GM12878 (cell line): ENCODE results near the gene RNF43. TPM values are rescaled to one million over a fixed set of nuclear protein-coding genes. Genes with fewer than 3 reads are reported as not detected.

Experiments used
- ATAC-seq: fragments of 200-7000 bp; cut with Tn5 transposase; 3 replicates; pipeline ENCODE4 v1.9.1; 2020; ENCODE audit warnings: mild to moderate bottlenecking, moderate library complexity
- BruUV-seq: library from RNA; stranded (reverse); fragments of 400-500 nt; replicated peaks from 2 replicates; lab custom pipeline; 2021; lab: Mats Ljungman, UMichigan
- CTCF ChIA-PET: fragments of 300-600 bp; sonication (Branson Sonifier 250); formaldehyde crosslinking; extraction: SDS; loops from one replicate; lab custom pipeline; 2021; ENCODE audit warnings: inconsistent platforms; lab: Yijun Ruan, JAX
- POLR2A ChIA-PET: fragments of 350-600 bp; formaldehyde crosslinking; extraction: SDS; loops from one replicate; lab custom pipeline; 2021; ENCODE audit warnings: inconsistent platforms; lab: Charles Lee
- RAD21 ChIA-PET: fragments of 300-600 bp; sonication (Branson Sonifier 250); formaldehyde crosslinking; loops from one replicate; lab custom pipeline; 2023; ENCODE audit warnings: antibody characterized with exemption; ENCODE audit not compliant: unreplicated experiment; lab: Charles Lee
- SMC1A ChIA-PET: fragments of 300-600 bp; sonication (Branson Sonifier 250); formaldehyde crosslinking; loops from one replicate; lab custom pipeline; 2023; ENCODE audit not compliant: unreplicated experiment, uncharacterized antibody; lab: Charles Lee
- DNase-seq: peaks from one replicate; pipeline ENCODE4 v3.0.0-alpha.2; 2011; ENCODE audit warnings: low read depth, low spot score
- FAIRE-seq: peaks from 3 replicates; lab custom pipeline; 2011; peaks lifted over from hg19 to GRCh38; lab: Jason Lieb, UNC
- H2AFZ ChIP-seq: 2 replicates; pipeline ENCODE4 v1.6.0; 2011; ENCODE audit warnings: low read depth, low read length, control low read depth; ENCODE audit not compliant: control insufficient read depth
- H3K27ac ChIP-seq: 2 replicates; pipeline ENCODE4 v1.5.1; 2011; ENCODE audit warnings: control low read depth; ENCODE audit not compliant: control insufficient read depth, insufficient read depth
- H3K27me3 ChIP-seq, 2 experiments: replicated peaks in 1 of 2; 2 replicates each; pipeline versions ENCODE4 v1.6.0 to v1.6.1; 2011; ENCODE audit warnings: low read length in 1 of 2; ENCODE audit not compliant: control insufficient read depth in 2 of 2, insufficient read depth in 2 of 2
- H3K36me3 ChIP-seq, 2 experiments: 2 replicates each; pipeline ENCODE4 v1.5.1; 2011; ENCODE audit warnings: low read length in 1 of 2; ENCODE audit not compliant: control insufficient read depth in 2 of 2, insufficient read depth in 2 of 2
- H3K4me1 ChIP-seq: 2 replicates; pipeline ENCODE4 v1.6.1; 2011; ENCODE audit warnings: mild to moderate bottlenecking, low read length, moderate library complexity, mixed read lengths; ENCODE audit not compliant: control insufficient read depth, insufficient read depth
- H3K4me2 ChIP-seq: 2 replicates; pipeline ENCODE4 v1.6.0; 2011; ENCODE audit warnings: control low read depth; ENCODE audit not compliant: control insufficient read depth, insufficient read depth
- H3K4me3 ChIP-seq: fragments of 200-600 bp; sonication (generic); 2 replicates; pipeline ENCODE4 v1.5.1; 2016
- H3K79me2 ChIP-seq: 2 replicates; pipeline ENCODE4 v1.6.0; 2011; ENCODE audit warnings: low read length; ENCODE audit not compliant: control insufficient read depth, insufficient read depth
- H3K9ac ChIP-seq: 2 replicates; pipeline ENCODE4 v1.8.0; 2011; ENCODE audit warnings: low read length, control low read depth, mixed read lengths; ENCODE audit not compliant: control insufficient read depth, insufficient read depth
- H3K9me3 ChIP-seq: replicated peaks from 3 replicates; pipeline ENCODE4 v1.5.1; 2011; ENCODE audit warnings: mild to moderate bottlenecking, low read length; ENCODE audit not compliant: control insufficient read depth, insufficient read depth
- H4K20me1 ChIP-seq: 2 replicates; pipeline ENCODE4 v1.6.0; 2011; ENCODE audit not compliant: control insufficient read depth, insufficient read depth
- BCL3 ChIP-seq: IDR thresholded peaks from 2 replicates; pipeline ENCODE4 v1.6.1; 2011; ENCODE audit warnings: borderline replicate concordance, low read depth, mild to moderate bottlenecking, moderate library complexity, low read length; ENCODE audit not compliant: insufficient read depth, poor library complexity, severe bottlenecking
- DPF2 ChIP-seq: fragments of 450-650 bp; IDR thresholded peaks from 2 replicates; pipeline ENCODE4 v1.6.1; 2017; ENCODE audit warnings: mild to moderate bottlenecking
- ELK1 ChIP-seq: IDR thresholded peaks from 2 replicates; pipeline ENCODE4 v1.6.1; 2012; ENCODE audit warnings: low read depth, low read length, improper control_type of control experiment
- ETV6 ChIP-seq, 2 experiments: fragments of 450-650 bp in 1 of 2; IDR thresholded peaks in 1 of 2; conservative IDR thresholded peaks in 1 of 2; 2 replicates each; pipeline ENCODE4 v1.6.1; 2014; ENCODE audit warnings: antibody characterized with exemption in 1 of 2, borderline replicate concordance in 1 of 2, low read depth in 1 of 2, mild to moderate bottlenecking in 1 of 2, moderate library complexity in 1 of 2
- WGBS: methylation state at CpG from one replicate; pipeline ENCODE4 v1.1.6; 2016; ENCODE audit warnings: low lambda C conversion rate; ENCODE audit not compliant: insufficient replicate concordance, insufficient coverage; ENCODE audit errors: missing lambda C conversion rate; 5-methylcytosine and 5-hydroxymethylcytosine counted together
- in situ Hi-C: fragments of 300-500 bp; cut with MboI; formaldehyde crosslinking; loops from 9 replicates; pipeline ENCODE4 v1.14.3; 2018; ENCODE audit warnings: mixed read lengths
- intact Hi-C: fragments of 100-400 bp; cut with micrococcal nuclease; formaldehyde crosslinking; loops from one replicate; pipeline ENCODE4 v1.14.2; 2022; ENCODE audit not compliant: unreplicated experiment
- polyA plus RNA-seq, 11 experiments: library from polyadenylated mRNA; depleted of rRNA in 4 of 11; unstranded in 6 of 11; stranded (reverse) in 5 of 11; fragments of >200 nt; fragmentation: Nextera tagmentation in 4 of 11; fragmentation: Illumina TruSeq in 1 of 11; extraction: Ambion mirVana in 4 of 11; extraction: Trizol in 1 of 11; gene quantifications; 1 replicate in 1 of 11; 2 replicates in 10 of 11; pipeline versions ENCODE4 v1.2.1 to v1.2.3, GENCODE V29; 2011 to 2016; ENCODE audit warnings: inconsistent platforms in 2 of 11, missing spikeins in 2 of 11, low read depth in 1 of 11
- total RNA-seq, 4 experiments: library from RNA; depleted of rRNA in 3 of 4; stranded (reverse); fragments of >200 nt in 3 of 4; fragmentation: Illumina TruSeq in 1 of 4; extraction: Trizol in 1 of 4; gene quantifications; 2 replicates each; pipeline versions ENCODE4 v1.2.1 to v1.2.3, GENCODE V29; 2013 to 2021

Gene RNF43
- total and polyA plus RNA-seq, 10 of the 15 experiments (the other 5 are each of a cell fraction or from before 2014, with no cell fraction given): 1.2 to 16.7 (median 5.5) TPM

- peaks cover 4% of the 10 kb centered on the region for H3K79me2 ChIP-seq
- no peaks in the 10 kb centered on the region for H3K9me3 ChIP-seq
- no peaks in the 10 kb centered on the region for H4K20me1 ChIP-seq
- no peak overlapping the region for H3K4me3 ChIP-seq
- CTCF ChIA-PET: interaction anchor here (1.1 to 1.4 kb wide), 2 partner anchors 10 to 41 kb away, joined by 3 to 7 read pairs; no protein-coding TSS in a partner anchor
- H3K9ac ChIP-seq: no peak overlapping the region
- 50% methylated on average over 4 of the region's 4 CpGs for WGBS
- H3K27ac ChIP-seq: no peak overlapping the region
- SMC1A ChIA-PET: interaction anchor here (0.8 to 4.3 kb wide), 2 partner anchors 9 to 14 kb away, joined by 4 to 22 read pairs; no protein-coding TSS in a partner anchor
- FAIRE-seq (no peak), DNase-seq (no peak), ATAC-seq (no peak)
- intact Hi-C loops: no loop called here
- in situ Hi-C loops: no loop called here
- H3K27me3 ChIP-seq: no peaks in the 10 kb centered on the region
- H3K36me3 ChIP-seq: no peaks in the 10 kb centered on the region; a peak in 2 of 4 replicates
- TF ChIP-seq DPF2 (no peak), ETV6 (conservative IDR thresholded peaks at IDR 0.05 in 1 of 2, IDR thresholded peaks at IDR 0.05 in 1 of 2; ENCODE audit: borderline replicate concordance in 1 of 2, low read depth in 1 of 2) (no peak), BCL3 (no peak), ELK1 (no peak)
- POLR2A ChIA-PET: no interaction called here
- RAD21 ChIA-PET: interaction anchor here (8.4 kb wide), 1 partner anchor 30 kb away, joined by 70 read pairs; the partner anchor contains the start of gene RNF43
- no peak overlapping the region for H3K4me2 ChIP-seq
- no peak overlapping the region for H2AFZ ChIP-seq
- H3K4me1 ChIP-seq: peaks cover 19% of the 10 kb centered on the region
- BruUV-seq: no TSS peak
Observed at GRCh38 chr17:58385359-58385899, 31.9 kb downstream of the RNF43 start.
